ENCODE data around the gene ARMC8.

DNA sequence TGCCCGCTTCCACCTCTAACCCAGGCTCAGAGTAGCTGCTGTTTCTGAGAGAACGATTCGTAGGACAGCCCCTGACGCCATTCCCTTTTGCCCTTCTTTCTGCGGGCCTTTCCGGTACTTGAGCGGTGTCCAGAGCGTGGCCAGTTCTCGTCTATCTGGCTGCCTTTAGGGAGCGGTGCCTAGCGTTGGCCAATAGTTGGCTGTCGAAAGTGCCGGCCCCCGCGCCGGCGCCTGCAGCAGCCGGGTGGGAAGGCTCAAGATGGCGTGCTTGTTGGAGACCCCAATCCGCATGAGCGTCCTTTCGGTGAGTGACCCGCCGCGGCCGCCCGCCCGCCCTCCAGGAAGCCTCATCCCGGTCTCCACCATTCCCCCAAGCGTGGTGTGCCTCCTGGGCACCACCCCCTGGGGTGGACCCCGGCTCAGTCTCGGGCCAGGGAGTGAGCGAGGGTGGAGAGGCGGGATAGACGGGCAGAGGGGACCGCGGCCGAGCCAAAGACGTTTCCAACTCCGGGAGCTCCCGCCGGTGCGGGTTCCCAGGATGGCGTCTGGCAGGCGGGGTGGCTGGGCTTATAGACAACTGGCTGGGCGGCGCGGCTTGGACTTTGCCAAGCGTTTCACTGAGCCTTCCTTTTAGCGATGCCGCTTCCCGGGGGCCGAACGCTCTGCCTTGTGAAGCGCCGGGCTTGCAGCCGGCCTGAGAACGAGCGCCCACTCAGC, at the start of gene ARMC8:
- no peak for TF ChIP-seq ARNTL (CRISPR knock-in tag; IDR thresholded peaks at IDR 0.05; ENCODE audit: borderline replicate concordance, low read depth)
- no peak for TF ChIP-seq RARB (CRISPR knock-in tag; IDR thresholded peaks at IDR 0.05)
- no peak for TF ChIP-seq ZFP3 (CRISPR knock-in tag; IDR thresholded peaks at IDR 0.05)
- no peak; the same call in 1 of the 2 replicates for TF ChIP-seq ZNF8 (CRISPR knock-in tag; IDR thresholded peaks at IDR 0.05)
- TF ChIP-seq PATZ1 (CRISPR knock-in tag; IDR thresholded peaks at IDR 0.05; ENCODE audit: borderline replicate concordance) = no peak
- TF ChIP-seq, protein P1, sequence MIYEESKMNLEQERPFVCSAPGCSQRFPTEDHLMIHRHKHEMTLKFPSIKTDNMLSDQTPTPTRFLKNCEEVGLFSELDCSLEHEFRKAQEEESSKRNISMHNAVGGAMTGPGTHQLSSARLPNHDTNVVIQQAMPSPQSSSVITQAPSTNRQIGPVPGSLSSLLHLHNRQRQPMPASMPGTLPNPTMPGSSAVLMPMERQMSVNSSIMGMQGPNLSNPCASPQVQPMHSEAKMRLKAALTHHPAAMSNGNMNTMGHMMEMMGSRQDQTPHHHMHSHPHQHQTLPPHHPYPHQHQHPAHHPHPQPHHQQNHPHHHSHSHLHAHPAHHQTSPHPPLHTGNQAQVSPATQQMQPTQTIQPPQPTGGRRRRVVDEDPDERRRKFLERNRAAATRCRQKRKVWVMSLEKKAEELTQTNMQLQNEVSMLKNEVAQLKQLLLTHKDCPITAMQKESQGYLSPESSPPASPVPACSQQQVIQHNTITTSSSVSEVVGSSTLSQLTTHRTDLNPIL (CRISPR knock-in tag; IDR thresholded peaks at IDR 0.05; ENCODE audit: low read depth) = no peak
- TF ChIP-seq BACH2 (CRISPR knock-in tag; IDR thresholded peaks at IDR 0.05; ENCODE audit: borderline replicate concordance) = no peak
- TF ChIP-seq GLIS3 (CRISPR knock-in tag; IDR thresholded peaks at IDR 0.05) = no peak
- no peak for TF ChIP-seq CSRNP3 (CRISPR knock-in tag; IDR thresholded peaks at IDR 0.05)
- TF ChIP-seq TCF4 (CRISPR knock-in tag; IDR thresholded peaks at IDR 0.05; ENCODE audit: borderline replicate concordance) = peak; percentile 33; the same call in 1 of the 2 replicates
- no peak for TF ChIP-seq ZFP30 (CRISPR knock-in tag; IDR thresholded peaks at IDR 0.05)
- TF ChIP-seq CSDC2 (CRISPR knock-in tag; IDR thresholded peaks at IDR 0.05) = no peak
- no peak for TF ChIP-seq POU6F1 (CRISPR knock-in tag; IDR thresholded peaks at IDR 0.05; ENCODE audit: borderline replicate concordance, low read depth)
- no peak for TF ChIP-seq SNAI2 (CRISPR knock-in tag; IDR thresholded peaks at IDR 0.05)
